Measurements from ENCODE around the gene NADSYN1. TPM values are rescaled to one million over a fixed set of nuclear protein-coding genes. Genes with fewer than 3 reads are reported as not detected.

NADSYN1 gene
- total RNA-seq, 1 donor from 2014 or later, result 48.0 TPM

DNA sequence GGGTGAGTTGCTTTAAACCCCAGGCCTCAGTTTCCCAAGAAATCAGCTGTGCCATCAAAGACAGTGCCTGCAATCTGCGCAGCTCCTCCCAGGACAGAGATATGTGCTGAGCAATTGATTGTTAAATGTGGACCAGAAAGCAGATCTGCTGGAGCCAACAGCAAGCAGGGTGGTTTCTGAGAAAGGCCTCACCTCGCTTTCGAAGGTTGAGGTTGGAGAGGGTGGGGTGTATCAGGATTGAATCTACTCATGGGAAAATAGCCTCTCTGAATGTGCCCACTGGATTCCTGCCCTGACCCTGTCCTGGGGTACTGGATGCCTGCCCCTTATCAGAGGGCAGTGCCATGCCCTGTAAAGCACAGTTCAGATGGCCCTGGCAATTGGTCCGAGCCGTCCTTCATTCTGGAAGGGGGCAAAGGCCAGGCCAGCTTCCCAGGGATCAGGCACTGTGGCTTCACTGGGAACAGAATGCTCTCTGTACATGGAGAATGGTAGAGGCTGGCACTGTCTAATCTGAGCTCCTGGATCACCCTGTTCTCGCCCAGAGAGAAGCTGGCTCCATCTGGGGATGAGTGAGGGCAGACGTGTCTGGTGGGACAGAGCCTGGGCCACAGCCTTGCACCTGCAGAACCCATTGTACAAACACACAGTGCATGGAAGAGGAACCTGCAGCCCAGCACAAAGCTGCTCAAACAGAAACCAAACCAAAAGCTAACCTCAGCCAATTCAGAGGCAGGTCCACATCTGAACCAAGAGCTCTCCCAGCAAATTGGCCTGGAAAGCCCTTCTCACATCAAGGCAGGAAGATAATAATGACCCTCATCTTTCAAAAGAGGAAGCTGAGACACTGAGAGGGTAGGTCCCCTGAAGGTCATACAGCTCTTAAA is 20.0 kb upstream of the NADSYN1 start:
- DNase-seq (ENCODE audit: low spot score), result peak; percentile 57

DNA sequence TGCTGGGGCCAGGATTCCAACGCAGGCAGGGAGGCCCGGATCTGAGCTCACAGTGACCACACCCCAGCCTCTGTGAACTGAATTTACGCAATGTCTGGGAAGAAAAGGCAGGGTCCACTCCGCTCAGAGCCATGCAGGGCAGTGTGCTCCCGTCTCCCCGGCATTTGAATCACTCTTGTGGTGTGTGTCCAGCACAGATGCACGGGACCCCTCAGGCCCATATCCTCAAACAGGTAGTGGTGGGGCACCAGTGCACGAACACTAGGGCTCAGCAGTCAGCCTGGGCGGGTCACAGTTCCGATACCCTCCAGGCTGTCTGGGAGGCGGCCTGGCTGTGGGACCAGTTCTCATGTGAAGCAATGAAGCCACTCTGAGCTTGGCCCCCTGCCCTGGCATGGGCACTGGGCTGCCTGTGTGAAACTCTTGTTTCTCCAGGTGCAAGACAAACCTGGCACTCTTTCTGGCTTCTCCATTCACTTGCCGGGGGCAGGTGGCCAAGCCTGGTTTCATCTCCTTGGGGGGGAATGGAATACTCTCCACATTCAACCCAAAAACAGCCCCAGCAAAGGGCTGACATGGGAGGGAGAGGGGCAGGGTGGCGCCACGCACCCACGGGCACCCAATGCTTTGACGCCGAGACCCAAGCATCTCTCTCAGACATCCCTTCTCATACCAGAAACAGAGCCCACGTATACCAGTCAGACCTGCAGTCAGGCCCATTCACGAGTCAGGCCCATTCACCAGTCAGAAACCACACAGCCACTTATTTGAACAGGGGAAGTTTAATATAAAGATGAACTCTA is 19.2 kb upstream of the NADSYN1 start:
- DNase-seq (ENCODE audit: low spot score), result peak; percentile 88

- DNase-seq (ENCODE audit: low spot score), result peak; percentile 79
These were observed 18.4 kb upstream of the NADSYN1 start for GRCh38 chr11:71434576-71435130.

GRCh38 chr11:71435278-71435951 is 17.6 kb upstream of the NADSYN1 start:
- DNase-seq (ENCODE audit: low spot score), result peak; percentile 78

DNA sequence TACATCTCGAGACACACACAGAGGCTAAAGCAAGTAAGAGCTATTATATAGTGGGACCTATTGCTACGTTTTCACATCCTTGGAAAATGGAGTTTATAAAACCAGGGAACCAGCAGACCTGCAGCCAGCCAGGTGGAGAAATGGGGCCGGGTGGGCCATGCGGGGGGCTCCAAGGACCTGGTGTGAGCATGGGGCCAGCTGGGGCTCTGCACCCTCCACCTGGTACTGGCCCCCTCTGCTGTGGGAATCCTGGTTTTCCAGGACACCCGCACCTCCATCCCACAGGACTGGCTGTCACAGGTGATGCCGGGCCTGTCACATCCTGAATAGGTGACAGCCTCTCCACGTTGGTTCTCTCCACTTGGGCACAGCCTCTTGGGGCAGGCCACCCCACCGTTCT is 16.1 kb upstream of the NADSYN1 start:
- DNase-seq (ENCODE audit: low spot score), result no peak

GRCh38 chr11:71437399-71437798 is 15.6 kb upstream of the NADSYN1 start:
- no peak for DNase-seq (ENCODE audit: low spot score)

DNA sequence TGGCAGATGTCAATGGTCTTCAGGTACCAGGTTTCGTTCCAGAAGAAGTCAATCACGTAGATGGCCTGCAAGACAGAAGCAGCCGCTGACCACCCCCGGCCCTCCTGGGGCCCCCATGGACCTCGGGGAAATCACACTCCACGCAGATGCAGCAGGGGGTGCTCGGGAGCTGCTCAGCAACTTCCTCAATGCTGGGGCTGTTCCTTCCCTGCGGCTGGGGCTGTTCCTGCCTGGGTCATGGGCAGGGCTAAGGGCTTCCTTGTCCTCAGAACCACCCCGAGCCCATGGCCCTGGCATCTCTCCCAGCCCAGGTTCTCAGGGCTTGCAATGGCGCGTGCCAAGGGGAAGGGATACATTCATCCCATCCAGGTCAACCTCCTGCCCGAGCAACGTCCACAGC is 15.1 kb upstream of the NADSYN1 start:
- DNase-seq (ENCODE audit: low spot score), result no peak

DNA sequence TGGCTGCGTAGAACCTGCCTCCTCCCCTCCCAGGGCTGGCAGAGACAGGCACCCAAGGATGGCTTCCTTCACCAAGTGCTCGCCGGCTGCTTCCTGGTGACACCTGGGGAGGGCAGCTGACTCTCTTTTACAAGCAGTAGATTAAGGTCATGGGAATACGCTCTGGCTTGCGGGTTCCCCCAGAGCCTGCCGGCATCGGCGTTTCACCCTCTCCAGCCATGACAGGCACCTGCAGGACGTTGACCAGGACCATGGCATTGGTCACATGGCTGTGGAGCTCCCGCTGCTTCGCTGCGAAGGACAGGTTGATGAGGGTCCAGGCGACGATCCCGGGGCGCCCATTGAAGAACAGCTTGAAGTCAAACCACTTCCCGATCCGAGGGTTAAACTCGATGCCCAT is 14.4 kb upstream of the NADSYN1 start:
- DNase-seq (ENCODE audit: low spot score), result peak; percentile 71

DNA sequence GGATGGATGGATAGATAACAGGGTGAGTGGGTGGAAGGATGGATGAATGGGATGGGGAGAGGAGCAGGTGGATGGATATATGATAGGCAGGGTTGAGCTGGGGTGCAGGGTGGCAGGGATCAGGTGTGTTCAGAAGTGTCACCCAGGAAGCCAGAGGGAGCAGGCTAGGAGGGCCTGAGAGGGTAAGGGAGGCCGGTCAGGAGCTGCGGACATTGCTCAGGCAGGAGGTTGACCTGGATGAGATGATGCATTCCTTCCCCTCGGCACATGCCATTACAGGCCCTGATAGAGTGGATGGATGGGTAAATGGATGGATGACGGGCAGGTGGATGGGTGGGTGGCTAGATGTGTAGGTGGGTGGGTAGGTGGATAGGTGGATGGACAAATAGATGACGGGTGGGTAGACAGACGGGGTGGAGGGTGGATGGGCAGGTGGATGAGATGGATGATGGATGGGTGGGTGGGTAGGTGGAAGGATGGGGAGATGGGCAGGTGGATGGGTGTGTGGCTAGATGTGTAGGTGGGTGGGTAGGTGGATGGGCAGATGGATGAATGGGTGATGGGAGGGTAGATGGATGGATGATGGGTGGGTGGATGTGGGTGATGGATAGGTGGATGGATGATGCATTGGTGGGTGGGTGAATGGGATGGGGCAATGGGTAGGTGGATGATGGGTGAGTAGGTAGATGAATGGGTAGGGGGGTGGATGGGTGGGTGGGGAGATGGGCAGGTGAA is 12.8 kb upstream of the NADSYN1 start:
- DNase-seq (ENCODE audit: low spot score), result no peak

DNA sequence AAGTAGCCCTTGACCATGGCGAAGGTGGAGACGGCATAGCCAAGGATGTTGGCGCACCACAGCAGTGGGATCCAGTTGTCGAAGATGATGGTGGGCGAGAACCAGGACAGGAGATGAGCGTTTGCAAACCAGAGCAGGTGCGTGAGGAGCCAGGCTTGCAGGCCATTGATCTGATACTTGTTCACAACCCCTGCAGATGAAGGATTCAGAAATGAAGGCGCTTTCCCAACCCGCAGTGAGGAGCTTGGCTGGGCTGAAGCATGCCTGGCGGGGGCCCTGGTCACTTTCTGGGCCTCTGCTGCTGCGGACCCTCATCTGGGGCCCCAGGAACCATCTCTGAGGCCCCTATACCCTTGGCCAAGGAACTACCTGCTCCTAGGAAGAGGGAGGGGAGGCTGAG is 11.8 kb upstream of the NADSYN1 start:
- peak; percentile 65 for DNase-seq (ENCODE audit: low spot score)

DNA sequence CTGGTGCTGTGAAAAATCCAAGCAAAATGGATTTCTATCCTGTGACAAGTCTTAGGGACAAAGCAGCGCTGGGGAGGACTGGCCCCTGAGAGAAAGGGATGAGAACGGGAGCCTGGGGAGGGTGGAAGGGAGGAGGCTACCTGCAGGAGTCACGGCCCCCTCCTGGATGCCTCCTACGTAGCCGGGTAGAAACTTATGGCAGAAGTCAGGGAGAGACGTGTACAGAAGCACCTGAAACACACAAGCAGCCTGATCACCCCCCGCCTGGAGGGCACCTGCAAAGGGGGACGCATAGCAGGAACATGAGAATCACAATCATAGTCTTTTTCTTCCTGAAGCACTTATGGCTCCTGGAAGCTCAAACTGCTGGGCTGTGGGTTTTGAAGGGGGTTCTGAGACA is 10.9 kb upstream of the NADSYN1 start:
- peak; percentile 65 for DNase-seq (ENCODE audit: low spot score)

DNA sequence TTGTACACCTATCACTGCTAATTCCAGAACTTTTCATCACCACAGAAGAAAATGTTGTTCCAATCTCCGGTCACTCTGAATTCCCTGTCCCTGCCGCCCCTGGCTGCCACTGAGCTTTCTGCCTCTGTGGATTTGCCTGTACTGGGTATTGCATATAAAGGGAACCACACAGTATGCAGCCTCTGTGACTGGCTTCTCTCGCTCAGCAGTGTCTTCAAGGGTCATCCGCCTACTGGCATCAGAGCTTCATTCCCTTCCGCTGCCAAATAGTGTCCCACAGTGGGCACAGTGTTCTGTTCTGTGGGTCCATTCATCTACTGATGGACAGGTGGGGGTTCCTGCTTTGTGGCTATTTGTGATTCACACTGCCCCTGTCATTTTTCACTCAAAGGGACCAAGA is 10.1 kb upstream of the NADSYN1 start:
- DNase-seq (ENCODE audit: low spot score), result peak; percentile 49

DNA sequence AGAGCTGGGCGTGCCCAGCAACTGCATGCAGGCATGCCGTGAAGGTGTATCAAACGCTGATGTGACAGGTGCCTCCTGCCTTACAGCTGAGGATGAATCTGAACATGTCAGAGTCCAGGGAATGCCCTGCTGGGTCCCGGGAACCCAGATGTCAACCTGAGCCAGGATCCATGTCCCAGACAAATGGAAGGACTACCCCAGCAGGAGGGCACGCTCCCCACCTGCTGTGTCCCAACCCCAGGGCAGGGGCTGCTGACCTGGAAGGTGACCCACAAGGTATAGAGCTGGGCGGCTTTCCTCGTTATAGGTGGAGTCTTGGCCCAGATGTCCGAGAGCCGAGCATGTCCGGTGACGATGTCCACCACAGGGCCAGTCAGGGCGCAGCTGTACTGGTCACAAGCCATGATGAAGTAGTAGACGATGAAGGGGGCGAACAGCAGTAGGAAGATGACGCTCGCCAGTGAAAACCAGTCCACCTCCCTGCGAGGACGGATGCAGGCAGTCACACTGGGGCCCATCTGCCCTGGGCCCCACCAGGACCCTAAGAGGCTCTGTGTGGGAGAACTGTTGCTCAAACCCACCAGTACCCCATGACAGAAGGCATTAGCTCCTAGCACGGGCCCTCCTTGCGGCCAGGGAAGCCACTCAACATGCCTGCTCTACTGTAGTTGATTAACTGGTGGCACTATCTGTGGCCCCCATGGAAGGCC is 9.1 kb upstream of the NADSYN1 start:
- peak; percentile 88 for DNase-seq (ENCODE audit: low spot score)

DNA sequence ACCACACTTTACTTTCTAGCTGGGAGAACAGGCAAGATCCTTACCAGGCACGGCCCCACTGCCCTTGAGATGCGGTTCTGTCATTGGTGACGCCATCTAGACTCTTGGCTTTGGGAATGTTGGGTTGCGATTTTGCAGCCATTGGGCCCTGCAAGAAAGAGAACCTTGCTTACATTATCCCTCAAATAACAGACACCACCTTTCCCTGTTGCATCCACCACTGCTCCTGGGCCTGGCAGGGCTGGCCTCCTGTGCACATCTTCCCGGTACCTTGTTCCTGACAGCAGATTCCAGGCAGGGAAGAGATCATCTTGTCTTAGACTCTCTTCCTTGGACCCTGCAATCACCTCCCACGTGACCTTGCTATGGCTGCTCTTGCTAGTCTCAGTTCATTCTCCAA is 8.2 kb upstream of the NADSYN1 start:
- peak; percentile 67 for DNase-seq (ENCODE audit: low spot score)

DNA sequence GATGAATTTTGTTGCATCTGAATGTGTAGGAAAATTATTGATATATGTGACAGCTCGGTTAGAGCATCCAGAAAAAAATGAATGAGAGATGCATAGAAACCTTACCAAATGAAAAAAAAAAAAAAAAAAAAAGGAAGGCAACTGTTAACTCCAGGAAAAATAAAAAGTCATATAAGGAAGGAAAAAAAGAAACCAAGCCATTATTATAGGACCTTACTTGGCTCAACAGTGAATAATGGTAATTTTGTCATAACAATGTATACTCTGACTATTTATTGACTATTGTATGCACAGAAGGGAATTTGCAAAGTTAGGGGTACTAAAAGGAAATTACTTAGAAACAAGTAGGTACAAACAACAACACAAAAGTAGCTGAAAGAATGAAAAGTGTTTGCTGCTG is 6.9 kb upstream of the NADSYN1 start:
- DNase-seq (ENCODE audit: low spot score), result no peak

DNA sequence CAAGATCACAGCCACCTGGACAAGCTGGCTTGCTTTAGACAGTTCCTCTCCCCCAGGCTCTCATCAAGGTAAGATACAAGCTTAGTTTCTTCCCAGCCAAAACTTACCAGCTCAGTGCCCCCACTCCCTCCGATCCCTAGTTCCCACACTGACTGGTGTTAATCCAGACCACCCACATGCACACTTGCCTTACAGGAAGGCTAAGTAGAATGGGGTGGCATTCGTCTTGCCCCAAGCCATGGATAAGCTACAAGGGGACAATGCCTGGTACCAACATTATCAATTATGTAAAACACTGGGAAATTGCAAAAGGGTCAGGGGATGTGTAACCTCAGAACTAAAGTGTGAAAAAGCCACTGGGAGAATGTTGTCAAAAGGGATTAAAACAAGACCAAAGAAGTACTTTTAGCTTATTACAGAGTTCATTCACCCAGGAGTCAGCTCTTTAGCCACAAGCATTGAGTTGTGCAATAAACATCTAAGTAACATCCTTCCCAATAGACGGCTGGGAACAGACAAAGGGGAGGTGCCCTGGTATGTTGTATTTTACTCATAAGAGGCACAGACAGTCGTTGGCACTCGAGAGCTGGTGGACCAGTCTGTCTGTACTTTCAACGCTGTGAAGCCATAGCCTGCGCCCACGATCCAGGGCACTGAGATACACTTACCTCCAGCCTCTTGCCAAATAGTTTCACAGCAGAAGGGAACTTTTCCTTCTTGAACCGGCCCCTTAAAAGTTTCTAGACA is 5.9 kb upstream of the NADSYN1 start:
- DNase-seq (ENCODE audit: low spot score), result peak; percentile 39

- peak; percentile 89 for DNase-seq (ENCODE audit: low spot score)
These were observed 5.2 kb upstream of the NADSYN1 start for GRCh38 chr11:71447791-71448256.

GRCh38 chr11:71448257-71449171 is 4.5 kb upstream of the NADSYN1 start, which contains the start of gene DHCR7:
TSS of gene DHCR7 (minus strand) at chr11:71448393. CDS start at chr11:71444952, 3,441 bp downstream.
- peak; percentile 99 for DNase-seq (ENCODE audit: low spot score)

Data from mesenteric fat pad (tissue), 1 donor.